ENCODE results near the gene ACBD6.

DNA sequence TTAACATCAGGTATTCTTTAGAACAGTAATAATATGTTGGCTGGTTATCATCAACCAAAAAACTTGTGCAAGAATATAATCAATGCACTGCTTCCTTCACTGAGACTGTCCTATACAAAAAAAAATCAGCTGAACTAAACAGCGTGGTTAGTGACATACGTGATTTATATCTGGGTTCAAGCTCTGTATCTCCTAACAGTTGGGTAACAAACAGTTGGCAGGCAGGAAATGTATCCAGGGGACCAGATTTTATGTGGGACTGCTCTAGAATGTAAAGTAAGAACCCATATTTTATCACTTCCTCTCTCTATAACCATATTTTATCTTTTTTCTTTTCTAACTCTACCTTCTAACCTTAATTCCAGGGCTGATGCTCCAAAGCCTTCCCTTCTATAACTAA is 8.0 kb downstream of the ACBD6 start:
- TF ChIP-seq, protein P1, sequence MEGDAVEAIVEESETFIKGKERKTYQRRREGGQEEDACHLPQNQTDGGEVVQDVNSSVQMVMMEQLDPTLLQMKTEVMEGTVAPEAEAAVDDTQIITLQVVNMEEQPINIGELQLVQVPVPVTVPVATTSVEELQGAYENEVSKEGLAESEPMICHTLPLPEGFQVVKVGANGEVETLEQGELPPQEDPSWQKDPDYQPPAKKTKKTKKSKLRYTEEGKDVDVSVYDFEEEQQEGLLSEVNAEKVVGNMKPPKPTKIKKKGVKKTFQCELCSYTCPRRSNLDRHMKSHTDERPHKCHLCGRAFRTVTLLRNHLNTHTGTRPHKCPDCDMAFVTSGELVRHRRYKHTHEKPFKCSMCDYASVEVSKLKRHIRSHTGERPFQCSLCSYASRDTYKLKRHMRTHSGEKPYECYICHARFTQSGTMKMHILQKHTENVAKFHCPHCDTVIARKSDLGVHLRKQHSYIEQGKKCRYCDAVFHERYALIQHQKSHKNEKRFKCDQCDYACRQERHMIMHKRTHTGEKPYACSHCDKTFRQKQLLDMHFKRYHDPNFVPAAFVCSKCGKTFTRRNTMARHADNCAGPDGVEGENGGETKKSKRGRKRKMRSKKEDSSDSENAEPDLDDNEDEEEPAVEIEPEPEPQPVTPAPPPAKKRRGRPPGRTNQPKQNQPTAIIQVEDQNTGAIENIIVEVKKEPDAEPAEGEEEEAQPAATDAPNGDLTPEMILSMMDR (IDR thresholded peaks at IDR 0.05; ENCODE audit: poor library complexity): no peak
- TF ChIP-seq EZH2 (IDR thresholded peaks at IDR 0.05; ENCODE audit: borderline replicate concordance): no peak

Data from hepatocyte (in vitro differentiated cells).